GM19468 (cell line): Measurements from ENCODE around the gene FKBP9.
"Not testable (repeated sequence)": the region's sequence is repeated elsewhere in the genome, so short reads cannot be mapped to it uniquely, and the experiment has no call there.

Experiments used
- ATAC-seq: cut with Tn5 transposase; IDR thresholded peaks from one replicate; pipeline ENCODE4 v1.9.1; 2021; ENCODE audit warnings: mild to moderate bottlenecking, moderate library complexity, moderate number of reproducible peaks; ENCODE audit not compliant: unreplicated experiment; ENCODE audit errors: extremely low read depth

Gene FKBP9, protein sequence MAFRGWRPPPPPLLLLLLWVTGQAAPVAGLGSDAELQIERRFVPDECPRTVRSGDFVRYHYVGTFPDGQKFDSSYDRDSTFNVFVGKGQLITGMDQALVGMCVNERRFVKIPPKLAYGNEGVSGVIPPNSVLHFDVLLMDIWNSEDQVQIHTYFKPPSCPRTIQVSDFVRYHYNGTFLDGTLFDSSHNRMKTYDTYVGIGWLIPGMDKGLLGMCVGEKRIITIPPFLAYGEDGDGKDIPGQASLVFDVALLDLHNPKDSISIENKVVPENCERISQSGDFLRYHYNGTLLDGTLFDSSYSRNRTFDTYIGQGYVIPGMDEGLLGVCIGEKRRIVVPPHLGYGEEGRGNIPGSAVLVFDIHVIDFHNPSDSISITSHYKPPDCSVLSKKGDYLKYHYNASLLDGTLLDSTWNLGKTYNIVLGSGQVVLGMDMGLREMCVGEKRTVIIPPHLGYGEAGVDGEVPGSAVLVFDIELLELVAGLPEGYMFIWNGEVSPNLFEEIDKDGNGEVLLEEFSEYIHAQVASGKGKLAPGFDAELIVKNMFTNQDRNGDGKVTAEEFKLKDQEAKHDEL

DNA sequence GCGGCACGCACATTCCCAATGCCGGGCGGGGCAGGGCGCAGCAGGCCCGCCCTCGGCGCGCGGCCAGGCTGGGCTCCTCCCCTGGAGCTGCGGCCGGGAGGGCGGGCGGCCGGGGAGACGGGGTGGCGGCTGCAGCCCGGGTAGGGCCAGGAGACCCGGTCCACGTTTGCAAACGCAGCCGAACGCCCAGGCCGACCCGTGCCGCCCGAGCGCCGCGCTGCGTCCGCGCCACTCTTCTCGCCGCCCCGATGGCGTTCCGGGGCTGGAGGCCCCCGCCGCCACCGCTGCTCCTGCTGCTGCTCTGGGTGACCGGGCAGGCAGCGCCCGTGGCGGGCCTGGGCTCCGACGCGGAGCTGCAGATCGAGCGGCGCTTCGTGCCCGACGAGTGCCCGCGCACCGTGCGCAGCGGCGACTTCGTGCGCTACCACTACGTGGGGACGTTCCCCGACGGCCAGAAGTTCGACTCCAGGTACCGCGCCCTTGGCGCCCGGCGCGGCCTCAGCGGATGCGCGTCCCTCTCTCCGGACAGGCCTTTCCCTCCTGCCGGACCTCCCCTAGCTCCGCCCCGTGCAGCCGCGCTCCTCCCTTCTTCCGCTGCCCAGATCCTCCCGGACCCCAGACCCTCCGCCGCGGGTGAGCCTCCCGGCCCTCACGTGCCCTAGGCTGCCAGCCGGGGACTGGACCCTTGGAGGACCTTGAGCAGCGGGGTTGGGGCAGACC lies at the start of gene FKBP9:
FKBP9 (plus strand) TSS at position 115 of the 720 bp plus-strand sequence; CDS start at position 249, 134 bp downstream.
- ATAC-seq, result peak; percentile 49

DNA sequence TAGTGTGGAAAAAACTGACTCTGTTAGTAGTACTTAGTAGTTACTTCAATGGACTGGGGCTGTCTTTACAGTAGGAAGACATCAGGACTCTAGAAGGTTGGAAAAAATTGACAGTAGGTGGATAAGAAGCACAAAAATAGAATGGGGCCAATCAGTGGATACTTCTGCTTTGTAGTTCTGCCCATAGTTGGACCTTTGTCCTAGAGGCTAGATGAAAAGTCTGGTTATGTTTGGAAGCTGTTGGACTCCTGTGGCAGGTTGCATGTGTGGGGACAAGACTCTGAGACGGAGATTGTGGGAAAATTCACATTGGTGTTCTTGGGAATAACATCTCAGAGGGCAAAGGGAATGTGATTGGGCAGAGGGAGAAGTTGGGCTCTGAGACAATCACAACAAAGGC lies 47.0 kb upstream of the FKBP9 start:
- ATAC-seq, result no peak

DNA sequence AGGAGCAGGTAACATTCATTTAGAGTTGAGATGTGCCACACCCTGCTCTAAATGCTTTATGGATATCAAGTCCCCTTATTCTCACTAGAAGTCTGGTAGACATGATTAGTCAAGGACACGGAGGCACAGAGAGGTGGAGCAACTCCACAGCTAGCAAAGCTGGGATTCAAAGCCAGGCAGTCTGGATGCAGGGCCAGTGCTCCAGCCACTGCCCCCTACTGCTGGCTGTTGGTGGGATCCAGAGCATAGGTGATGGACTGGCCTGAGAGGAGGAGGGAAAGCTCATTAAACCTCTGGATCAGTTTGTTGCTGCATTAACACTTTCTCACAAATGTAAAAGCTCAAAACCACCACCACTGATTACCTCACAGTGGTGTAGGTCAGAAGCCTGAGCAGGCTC lies 43.1 kb upstream of the FKBP9 start:
- no peak for ATAC-seq

DNA sequence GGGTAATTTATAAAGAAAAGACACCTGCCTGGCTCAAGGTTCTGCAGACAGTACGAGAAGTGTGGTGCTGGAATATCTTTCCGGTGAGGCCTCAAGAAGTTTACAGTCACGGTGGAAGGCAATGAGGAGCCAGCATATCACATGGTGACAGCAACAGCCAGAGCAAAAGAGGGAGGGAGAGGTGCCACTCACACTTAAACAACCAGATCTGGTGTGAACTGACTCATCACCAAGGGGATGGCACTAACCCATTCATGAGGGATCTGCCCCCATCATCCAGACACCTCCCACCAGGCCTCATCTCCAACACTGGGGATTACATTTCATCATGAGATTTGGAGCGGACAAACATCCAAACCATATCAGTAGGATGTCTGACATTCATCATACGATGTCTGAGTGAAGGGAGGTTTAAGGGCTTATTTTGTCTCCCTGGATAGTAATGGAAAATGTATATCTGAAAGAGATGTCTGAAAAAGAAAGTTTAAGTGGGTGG lies 42.2 kb upstream of the FKBP9 start:
- ATAC-seq, result no peak

DNA sequence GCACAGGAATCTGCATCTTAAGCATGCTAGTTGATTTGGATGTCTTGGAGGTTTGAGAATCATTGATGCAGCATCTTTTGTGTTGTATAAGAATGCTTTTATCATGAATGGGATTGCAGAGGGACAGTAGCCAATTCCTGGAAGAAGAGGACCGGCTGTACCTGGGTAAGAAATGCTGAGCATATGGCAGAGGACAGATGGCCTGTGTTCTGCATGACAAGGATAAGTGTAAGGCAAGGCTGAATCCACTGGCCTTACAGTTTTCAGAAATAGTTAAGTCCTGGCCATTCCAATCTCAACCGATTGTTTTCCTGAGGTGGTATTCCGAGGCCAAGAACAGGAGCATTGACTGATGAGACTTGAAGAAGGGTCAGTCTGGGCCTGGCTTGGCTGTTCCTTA lies 41.2 kb upstream of the FKBP9 start:
- ATAC-seq, result no peak

DNA sequence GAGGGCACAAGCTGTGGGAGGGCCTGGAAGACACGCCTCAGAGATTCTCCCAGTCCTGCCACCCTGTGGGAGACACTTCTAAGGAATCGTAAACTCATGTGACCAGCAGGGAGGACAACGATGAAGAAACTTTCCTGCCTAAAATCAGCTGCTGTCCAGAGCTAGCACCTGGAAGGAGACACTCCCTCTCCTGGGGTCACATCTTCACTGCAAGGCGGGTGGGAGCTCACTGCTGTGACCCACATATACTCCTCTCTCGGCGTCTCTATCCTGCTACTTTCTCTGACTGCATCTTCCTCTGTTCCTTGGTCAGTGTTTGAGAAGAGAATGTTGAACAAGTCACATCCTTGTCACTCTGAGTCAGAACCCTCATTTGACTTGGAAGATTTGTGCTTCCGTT lies 40.2 kb upstream of the FKBP9 start:
- ATAC-seq, result not testable (repeated sequence)

DNA sequence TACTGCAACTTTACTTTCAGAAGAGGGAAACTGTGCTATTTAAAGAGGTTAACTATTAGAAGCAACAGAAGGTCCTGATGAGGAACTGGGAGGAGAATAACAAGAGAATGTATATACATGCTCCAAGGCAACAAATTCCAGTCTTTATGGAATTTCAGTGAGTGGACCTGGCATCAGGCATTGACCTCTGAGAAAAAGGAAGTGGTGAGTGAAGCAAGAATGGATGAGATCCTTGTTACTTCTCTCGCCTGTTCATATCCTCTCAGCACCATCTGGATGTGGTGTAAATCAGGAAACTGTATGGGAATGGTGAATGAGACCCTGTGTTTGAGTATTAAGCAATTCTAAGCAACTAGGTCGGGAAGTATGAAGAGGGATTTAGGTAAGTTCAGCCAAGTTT lies 35.3 kb upstream of the FKBP9 start:
- ATAC-seq, result no peak

DNA sequence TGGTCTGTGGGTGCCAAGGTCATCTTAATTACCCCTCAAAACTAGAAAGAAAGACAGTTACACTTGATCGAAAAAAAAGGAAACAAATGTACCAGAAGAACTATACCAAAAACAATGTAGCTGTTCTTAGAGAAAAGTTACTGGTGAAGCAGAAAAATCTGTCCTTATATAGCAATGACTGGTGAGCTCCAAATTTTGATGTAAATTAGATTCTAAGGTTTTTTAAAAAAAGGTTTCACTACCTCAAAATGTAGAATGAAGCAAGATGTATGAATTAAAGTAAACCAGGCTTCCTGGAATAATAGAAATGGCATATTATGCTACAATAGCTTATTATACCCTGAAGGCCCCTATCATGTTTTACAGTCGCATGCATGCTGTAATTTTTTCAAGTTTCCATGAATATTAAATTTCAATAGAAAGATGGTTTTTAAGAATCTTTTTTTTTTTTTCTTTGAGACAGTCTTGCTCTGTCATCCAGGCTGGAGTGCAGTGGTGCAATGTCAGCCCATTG lies 28.4 kb upstream of the FKBP9 start:
- ATAC-seq, result no peak

DNA sequence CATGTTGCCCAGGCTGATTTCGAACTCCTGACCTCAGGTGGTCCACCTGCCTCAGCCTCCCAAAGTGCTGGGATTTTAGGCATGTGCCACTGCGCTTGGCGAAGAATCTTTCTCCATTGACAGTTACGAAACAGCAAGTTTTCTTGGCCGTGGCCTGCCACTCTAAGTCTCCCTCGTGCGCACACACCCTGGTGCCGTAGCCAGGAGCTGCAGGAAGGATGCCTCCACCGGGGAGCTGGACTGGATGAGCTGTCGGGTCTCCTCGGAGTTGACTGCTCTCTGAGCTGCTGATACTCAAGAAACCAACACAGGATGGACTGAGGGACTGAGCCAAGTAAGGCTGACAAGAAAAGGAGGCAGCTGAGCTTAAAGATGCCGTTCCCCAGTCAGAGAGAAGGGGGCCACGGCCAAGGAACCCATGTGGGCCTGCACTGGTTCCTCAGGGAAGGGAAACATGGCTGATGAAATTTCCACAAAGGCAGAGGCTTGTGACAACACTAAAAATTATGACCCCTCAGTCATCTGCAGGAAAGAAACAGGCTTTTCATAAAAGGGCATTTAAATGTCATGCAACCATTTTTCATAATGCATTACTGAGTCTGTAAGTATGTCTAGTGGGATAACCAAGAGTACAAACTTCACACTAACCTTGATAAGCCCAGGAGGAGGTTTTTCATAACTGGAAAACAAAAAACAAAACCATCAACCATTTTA lies 27.7 kb upstream of the FKBP9 start:
- ATAC-seq, result no peak

DNA sequence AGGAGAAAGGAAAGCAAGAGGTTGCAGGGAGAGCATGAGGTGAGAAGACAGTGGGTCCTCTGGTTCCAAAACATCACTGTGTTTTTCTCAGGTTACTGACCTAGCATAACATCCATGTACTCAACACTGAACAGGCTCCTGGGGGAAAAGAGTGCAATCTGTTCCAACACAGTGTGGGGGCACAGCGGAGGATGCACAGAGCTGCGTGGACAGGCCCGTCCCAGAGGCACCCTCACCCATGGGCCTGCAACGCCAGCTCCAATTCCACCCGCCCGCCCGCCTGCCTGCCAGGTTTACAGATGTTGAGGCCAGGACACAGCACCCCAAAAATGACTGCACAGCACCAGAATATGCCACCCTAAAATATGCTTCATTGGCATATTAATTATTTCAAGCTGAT lies 26.9 kb upstream of the FKBP9 start:
- ATAC-seq, result no peak

DNA sequence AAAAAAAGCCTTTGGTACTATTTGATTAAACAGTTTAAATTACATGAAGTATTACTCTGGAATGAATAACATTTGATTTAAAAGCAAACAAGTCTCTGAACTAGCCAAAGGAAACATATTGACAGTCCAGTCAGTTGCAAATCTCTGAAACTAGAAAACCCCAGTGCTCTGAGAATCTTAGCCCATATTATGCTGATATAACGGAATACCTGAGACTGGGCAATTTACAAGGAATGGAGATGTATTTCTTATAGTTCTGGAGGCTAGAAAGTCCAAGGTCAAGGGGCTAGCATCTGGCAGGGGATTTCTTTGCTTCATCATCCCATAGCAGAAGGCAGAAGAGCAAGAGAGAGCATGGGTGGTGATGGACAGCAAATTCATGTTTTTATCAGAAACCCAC lies 21.7 kb upstream of the FKBP9 start:
- ATAC-seq, result no peak

DNA sequence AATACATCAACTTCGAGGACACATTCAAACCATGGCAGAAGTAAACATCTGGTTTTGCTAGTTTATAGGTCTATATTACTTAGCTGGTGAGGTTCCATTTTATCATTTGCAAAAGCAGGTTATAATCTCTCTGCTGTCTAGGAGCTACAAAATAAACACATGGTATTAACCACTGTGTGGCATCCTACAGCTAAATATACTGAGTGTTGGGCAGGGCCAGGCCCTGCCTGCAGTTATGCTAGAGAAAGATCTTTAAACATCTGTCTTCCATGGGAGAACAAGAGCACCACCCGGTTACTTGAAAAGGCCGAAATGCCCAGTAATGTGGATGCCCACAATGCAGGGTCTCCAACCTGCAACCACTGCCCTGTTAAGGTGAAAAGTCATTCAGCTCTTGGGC lies 20.6 kb upstream of the FKBP9 start:
- ATAC-seq, result no peak

DNA sequence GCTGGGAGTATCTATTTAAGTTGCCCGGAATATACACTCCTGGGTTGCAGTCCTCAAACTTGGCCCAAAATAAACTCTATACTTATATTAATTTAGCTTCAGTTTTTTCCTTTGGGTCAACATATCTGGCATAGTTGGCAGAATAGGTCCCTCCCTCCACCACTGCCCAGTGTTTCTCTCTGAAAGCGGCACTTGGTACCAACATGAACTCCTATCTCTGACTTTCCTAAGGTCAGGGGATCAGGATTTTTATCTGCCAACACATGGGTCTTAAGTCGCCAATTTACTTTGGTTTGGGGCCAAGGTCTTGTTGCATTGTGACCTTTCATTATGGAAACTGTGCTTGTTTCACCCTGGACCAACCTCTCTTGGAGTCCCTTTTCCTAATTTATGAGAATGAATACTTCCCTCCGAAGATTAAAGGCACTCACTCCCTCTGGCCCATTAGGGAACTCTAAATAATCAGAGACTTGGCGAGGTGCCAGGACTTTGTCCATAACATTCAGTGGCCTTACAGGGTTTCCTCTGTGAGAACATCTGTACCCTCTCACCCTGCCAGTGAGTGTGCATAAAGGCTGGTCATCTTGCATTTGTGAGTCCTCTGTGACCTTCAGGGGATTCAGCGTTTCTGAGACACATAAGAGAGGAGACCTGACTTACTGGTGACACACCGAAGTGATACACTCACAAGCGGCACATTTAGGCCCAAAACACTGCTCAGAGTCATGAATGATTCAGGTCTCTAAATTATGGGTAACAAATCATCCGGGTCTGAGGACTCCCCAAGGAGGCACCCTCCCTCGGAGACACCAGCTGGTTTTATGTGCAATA lies 19.7 kb upstream of the FKBP9 start:
- no peak for ATAC-seq

DNA sequence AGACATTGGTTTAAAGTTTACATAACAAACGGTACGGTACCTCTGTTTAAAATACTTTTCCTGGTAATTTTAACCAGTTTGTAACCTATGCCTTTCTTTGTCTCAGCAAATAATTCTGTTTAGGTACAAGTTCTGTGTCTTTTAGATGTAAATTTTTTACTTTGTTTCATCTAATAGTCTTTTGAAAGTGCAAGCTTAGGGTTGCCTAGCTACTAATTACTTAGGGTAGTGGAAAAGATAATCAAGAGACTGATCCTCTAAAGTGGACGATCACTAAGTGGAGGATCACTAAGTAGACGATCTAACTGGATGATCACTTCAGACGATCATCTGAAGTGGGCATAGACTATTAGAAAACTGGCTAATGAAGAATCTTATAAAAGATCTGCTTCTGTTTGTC lies 16.1 kb upstream of the FKBP9 start:
- ATAC-seq, result no peak

DNA sequence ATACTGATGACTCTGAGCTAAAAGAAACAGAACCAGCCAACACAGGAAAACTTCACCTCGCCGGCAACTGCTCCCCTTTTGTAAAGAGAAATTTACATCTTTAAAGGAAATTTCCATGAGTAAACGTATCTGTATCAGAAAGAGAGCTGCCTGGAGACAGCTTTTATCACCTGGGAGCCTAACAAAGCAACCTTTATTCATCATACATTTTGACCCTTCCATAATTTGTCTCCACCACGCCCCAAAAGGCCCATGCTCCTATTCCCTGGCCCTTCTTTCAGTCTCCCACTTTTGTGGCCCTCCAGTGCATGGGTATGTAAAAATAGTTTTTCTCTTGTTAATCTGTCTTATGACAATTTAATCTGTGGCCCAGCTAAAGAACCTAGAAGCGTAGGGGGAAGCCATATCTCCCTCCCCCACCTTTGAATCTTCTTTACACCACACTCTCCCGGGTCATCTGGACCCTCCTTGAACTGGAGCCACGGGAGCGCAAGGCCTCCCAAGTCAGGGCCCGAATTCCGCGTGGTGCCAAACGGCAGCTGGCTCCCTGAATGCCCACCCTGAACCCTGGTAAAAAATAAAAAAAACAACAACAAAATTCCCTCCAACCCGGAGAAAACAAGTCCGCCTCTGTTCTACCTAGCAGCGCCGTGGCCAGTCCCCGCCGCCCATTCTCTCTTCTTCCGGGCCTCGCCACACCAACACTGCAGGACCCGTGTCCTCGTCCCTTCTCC lies 15.4 kb upstream of the FKBP9 start:
- ATAC-seq, result no peak

DNA sequence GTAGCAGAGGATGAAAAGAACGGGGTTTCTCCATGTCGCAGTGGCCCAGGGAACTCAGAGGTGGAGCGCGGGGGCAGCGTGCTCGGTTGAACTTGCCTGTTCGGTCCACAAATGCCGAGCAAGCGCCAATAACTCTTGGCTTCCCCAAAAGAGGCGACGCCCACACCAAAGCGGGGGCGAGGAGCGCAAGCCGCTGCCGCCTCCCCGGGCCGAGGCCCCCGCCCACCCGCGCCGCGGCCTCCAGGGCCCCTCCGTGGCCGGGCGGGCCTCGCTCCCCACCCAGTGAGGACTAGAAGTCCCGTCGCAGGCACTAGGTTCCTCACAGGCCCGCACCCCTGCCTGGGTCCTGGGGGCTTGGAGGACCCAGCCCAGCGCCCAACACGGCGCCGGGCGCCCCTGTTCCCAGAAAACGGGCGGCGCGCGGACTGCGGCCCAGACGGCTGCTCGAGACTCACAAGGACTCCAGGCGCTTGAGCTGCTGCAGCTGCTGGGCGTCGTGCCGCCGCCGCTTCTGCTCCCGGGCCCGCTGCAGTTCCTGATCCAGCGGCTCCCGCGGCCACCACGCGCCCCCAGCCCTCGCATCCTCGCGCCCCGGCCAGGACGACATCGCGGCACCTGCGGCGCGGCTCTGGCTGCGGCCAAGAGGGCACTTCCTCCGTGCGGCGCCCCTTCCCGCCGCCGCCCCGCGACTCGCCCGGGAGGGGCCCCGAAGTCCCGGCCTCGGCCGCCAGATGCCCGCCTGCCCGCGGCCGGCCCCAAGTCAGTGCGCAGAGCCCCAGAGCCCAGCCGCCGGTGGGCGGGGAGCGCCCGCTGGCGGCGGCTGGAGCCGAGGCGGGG lies 14.6 kb upstream of the FKBP9 start:
- peak; percentile 65 for ATAC-seq

DNA sequence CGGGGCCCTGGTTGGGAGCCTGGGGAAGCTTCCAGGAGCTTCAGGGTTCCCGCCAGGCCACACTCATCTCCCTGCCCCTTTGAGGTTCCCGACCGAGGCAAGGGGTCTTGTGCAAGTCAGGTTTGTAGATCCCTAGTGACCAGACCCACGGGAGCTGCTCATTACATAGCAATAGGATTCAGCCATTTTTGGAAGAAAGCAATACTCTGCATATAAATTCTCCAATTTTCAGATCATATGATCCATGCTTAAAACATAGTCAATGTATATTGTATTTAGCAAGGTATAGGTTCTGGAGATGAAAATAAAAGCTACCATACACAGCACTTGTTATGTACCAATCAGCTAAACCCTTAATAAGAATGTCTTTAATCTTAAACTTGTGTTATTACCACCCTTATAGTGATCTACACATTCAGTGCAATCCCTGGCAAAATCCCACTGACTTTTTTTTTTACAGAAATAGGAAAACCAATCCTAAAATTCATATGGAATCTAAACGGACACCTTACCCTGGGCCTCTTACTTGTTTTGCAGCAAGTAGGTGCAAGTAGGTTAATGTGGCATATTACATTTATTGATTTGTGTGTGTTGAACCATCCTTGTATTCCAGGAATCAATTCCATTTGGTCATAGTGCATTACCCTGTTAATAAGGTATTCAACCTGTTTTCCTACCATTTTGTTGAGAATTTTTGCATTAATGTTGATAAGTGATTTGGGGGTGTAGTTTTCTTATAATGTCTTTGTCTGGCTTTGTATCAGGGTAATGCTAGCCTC lies 13.8 kb upstream of the FKBP9 start:
- no peak for ATAC-seq
